Vagina (tissue), 2 donors: Measurements from ENCODE around the gene KRT26. TPM values are rescaled to one million over a fixed set of nuclear protein-coding genes. Genes with fewer than 3 reads are reported as not detected.

Experiments used
- DNase-seq, 2 donors: peaks; one replicate each; pipeline ENCODE4 v3.0.0-alpha.2; 2017; ENCODE audit errors: extremely low spot score in 2 of 2
- H3K27ac ChIP-seq: fragments of 200-600 bp; sonication (generic); one replicate; pipeline ENCODE4 v1.5.1; 2019
- H3K27me3 ChIP-seq: fragments of 200-600 bp; sonication (generic); one replicate; pipeline ENCODE4 v1.5.1; 2019
- H3K36me3 ChIP-seq, 2 donors: fragments of 200-600 bp; sonication (generic); one replicate each; pipeline ENCODE4 v1.5.1; 2017 to 2019
- H3K4me1 ChIP-seq: fragments of 200-600 bp; sonication (generic); one replicate; pipeline ENCODE4 v1.5.1; 2019
- H3K4me3 ChIP-seq, 2 donors: fragments of 200-600 bp; sonication (generic); 1 replicate in 1 of 2; 2 replicates in 1 of 2; pipeline ENCODE4 v1.5.1; 2016 to 2019
- H3K9me3 ChIP-seq: fragments of 200-600 bp; sonication (generic); one replicate; pipeline ENCODE4 v1.5.1; 2019
- POLR2A ChIP-seq, 2 donors: fragments of 450-650 bp; IDR thresholded peaks; one replicate each; pipeline ENCODE4 v1.6.1; 2017; ENCODE audit warnings: antibody characterized with exemption in 2 of 2, mild to moderate bottlenecking in 2 of 2, moderate library complexity in 2 of 2
- POLR2AphosphoS5 ChIP-seq, 2 donors: sonication (generic); formaldehyde crosslinking; IDR thresholded peaks; one replicate each; pipeline ENCODE4 v1.9.0; 2017; ENCODE audit warnings: antibody characterized with exemption in 2 of 2, mild to moderate bottlenecking in 2 of 2, low read depth in 1 of 2; ENCODE audit not compliant: insufficient read depth in 1 of 2
- intact Hi-C: fragments of 100-400 bp; cut with DNase I; formaldehyde crosslinking; loops from one replicate; pipeline ENCODE4 v1.15.1; 2023
- total RNA-seq: library from RNA; depleted of rRNA; stranded (reverse); fragments of >200 nt; gene quantifications from one replicate; pipeline ENCODE4 v1.2.3, GENCODE V29; 2016
- TF ChIP-seq, protein P1 (sequence below), 3 experiments: fragments of 450-650 bp in 2 of 3; fragments of 200-600 bp in 1 of 3; sonication (generic) in 1 of 3; IDR thresholded peaks; one replicate each; pipeline ENCODE4 v1.5.1; 2017 to 2019; ENCODE audit warnings: antibody characterized with exemption in 3 of 3, mild to moderate bottlenecking in 2 of 3, moderate library complexity in 2 of 3

The KRT26 gene
- total RNA-seq, 1 donor from 2014 or later: not detected

DNA sequence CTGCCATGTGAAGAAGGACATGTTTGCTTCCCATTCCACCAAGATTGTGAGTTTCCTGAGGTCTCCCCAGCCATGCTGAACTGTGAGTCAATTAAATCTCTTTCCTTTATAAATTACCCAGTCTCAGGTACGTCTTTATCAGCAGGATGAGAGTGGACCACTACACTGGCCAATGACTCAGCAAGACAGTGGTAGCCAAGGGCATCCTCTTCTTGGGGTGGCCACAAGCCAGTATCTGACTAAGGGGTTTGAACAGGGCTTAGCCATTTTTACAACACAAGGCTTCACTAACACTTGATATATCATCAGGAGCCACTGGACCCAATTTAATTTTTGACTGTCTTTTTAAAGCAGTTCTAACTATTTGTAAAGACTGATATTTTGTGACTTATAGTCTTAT, 47.3 kb downstream of the KRT26 start:
- DNase-seq: no peak
- H3K27me3 ChIP-seq: no peaks in the 10 kb centered on the region
- no peaks in the 10 kb centered on the region for H3K36me3 ChIP-seq
- no peaks in the 10 kb centered on the region for H3K4me1 ChIP-seq
- intact Hi-C loops: no loop called here
- TF ChIP-seq POLR2AphosphoS5 (IDR thresholded peaks at IDR 0.05; ENCODE audit: insufficient read depth in 1 of 2, low read depth in 1 of 2) (no peak), POLR2A (IDR thresholded peaks at IDR 0.05) (no peak)
- TF ChIP-seq, protein P1, sequence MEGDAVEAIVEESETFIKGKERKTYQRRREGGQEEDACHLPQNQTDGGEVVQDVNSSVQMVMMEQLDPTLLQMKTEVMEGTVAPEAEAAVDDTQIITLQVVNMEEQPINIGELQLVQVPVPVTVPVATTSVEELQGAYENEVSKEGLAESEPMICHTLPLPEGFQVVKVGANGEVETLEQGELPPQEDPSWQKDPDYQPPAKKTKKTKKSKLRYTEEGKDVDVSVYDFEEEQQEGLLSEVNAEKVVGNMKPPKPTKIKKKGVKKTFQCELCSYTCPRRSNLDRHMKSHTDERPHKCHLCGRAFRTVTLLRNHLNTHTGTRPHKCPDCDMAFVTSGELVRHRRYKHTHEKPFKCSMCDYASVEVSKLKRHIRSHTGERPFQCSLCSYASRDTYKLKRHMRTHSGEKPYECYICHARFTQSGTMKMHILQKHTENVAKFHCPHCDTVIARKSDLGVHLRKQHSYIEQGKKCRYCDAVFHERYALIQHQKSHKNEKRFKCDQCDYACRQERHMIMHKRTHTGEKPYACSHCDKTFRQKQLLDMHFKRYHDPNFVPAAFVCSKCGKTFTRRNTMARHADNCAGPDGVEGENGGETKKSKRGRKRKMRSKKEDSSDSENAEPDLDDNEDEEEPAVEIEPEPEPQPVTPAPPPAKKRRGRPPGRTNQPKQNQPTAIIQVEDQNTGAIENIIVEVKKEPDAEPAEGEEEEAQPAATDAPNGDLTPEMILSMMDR (IDR thresholded peaks at IDR 0.05): no peak
- no peak overlapping the region for H3K27ac ChIP-seq
- no peak overlapping the region for H3K4me3 ChIP-seq
- H3K9me3 ChIP-seq: no peaks in the 10 kb centered on the region

DNA sequence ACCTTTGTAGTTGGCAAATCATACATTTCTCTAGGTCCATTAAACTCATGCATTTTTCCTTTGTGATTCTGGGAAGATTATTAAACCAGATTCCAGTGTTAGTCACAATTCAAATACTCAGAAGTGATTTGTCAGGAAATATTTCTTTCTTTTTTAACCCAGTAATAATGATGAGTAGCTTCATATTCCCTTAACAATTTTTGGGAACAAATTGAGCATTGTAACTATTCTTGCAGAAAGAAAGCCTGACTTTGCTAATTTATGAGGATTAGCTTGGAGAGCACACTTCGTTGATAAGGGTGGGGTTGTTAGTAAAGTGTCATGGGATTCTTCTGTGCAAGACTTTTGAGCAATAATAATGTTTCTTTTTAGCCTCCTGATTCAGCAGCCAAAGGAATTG, 49.8 kb downstream of the KRT26 start:
- TF ChIP-seq, protein P1 (IDR thresholded peaks at IDR 0.05): no peak
- TF ChIP-seq POLR2A (IDR thresholded peaks at IDR 0.05) (no peak), POLR2AphosphoS5 (IDR thresholded peaks at IDR 0.05; ENCODE audit: insufficient read depth in 1 of 2, low read depth in 1 of 2) (no peak)

DNA sequence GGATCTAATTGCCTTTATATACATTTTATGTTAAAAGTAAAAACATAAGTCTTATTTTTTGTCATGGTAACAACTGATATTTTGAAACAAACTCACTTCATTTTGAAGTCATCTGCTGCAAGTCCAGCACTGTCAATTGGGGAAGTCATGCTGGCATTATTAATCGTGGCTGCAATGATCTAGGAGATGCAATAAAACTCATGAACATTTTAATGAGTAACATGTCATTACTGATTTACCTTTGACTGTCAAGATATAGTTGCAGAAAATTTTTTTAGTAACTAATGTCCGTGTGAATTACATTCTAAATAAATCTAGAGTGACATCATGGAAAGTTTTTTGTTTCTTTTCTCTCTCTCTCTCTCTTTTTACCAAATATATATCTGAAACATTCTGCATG, 51.1 kb downstream of the KRT26 start:
- Histone ChIP-seq H3K4me3 (no peak overlapping the region), H3K36me3 (no peaks in the 10 kb centered on the region), H3K9me3 (no peaks in the 10 kb centered on the region), H3K27ac (no peak overlapping the region), H3K4me1 (peaks cover 6% of the 10 kb centered on the region), H3K27me3 (no peaks in the 10 kb centered on the region)
- TF ChIP-seq POLR2A (IDR thresholded peaks at IDR 0.05) (no peak), POLR2AphosphoS5 (IDR thresholded peaks at IDR 0.05; ENCODE audit: insufficient read depth in 1 of 2, low read depth in 1 of 2) (no peak)
- TF ChIP-seq, protein P1 (IDR thresholded peaks at IDR 0.05): no peak
- no peak for DNase-seq
- intact Hi-C loops: no loop called here

More for the DNA sequence above, 49.8 kb downstream of the KRT26 start:
- Histone ChIP-seq H3K27ac (peak overlapping the region; percentile 61), H3K27me3 (no peaks in the 10 kb centered on the region), H3K4me3 (no peak overlapping the region), H3K4me1 (peaks cover 6% of the 10 kb centered on the region), H3K36me3 (no peaks in the 10 kb centered on the region), H3K9me3 (no peaks in the 10 kb centered on the region)
- intact Hi-C loops: no loop called here
- no peak for DNase-seq

DNA sequence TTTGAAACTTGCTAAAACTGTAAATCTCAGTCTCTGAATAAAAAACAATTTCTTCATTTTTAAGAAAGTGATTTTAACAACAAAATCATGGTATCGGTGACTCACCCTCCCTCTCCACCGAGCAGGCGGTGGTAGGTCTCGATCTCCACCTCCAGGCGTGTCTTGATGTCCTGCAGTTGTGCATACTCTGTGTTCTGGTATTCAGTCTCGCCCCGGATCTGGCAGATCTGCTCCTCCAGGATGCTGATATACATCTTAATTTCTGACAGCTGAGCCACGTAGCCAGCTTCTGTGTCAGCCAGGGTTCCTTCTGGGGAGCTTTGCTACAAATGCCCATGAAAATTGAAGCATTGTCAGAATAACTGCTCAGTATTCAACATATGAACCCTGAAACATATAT, 53.1 kb downstream of the KRT26 start:
- H3K4me1 ChIP-seq: peaks cover 6% of the 10 kb centered on the region
- H3K4me3 ChIP-seq: no peak overlapping the region
- intact Hi-C loops: no loop called here
- H3K36me3 ChIP-seq: no peaks in the 10 kb centered on the region
- H3K27ac ChIP-seq: no peak overlapping the region
- H3K9me3 ChIP-seq: no peaks in the 10 kb centered on the region
- H3K27me3 ChIP-seq: no peaks in the 10 kb centered on the region
- no peak for TF ChIP-seq POLR2A (IDR thresholded peaks at IDR 0.05)
- no peak for DNase-seq

DNA sequence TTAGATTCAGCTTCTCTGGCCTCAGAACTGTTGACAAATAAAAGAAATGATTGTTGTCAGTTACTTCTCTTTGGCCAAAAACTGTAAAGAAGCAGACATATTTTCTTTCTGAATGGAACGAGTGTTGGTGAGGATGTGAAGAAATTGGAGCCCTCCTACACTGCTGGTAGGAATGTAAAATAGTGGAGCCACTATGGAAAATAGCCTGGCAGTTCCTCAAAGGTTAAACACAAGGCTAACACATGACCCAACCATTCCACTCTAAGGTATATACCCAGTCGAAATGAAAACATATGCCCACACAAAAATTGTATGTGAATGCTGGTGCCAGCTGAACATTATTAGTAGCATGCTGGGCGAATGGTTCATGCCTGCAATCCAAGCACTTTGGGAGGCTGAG, 54.2 kb downstream of the KRT26 start:
- Histone ChIP-seq H3K4me1 (peaks cover 6% of the 10 kb centered on the region), H3K27ac (no peak overlapping the region), H3K27me3 (no peaks in the 10 kb centered on the region), H3K4me3 (no peak overlapping the region), H3K36me3 (no peaks in the 10 kb centered on the region), H3K9me3 (no peaks in the 10 kb centered on the region)
- intact Hi-C loops: no loop called here
- no peak for DNase-seq
- no peak for TF ChIP-seq POLR2A (IDR thresholded peaks at IDR 0.05)
- TF ChIP-seq, protein P1 (IDR thresholded peaks at IDR 0.05): no peak
- no peak for TF ChIP-seq POLR2AphosphoS5 (IDR thresholded peaks at IDR 0.05; ENCODE audit: insufficient read depth in 1 of 2, low read depth in 1 of 2)

Other genes starting within 250 kb of the KRT26 start
- gene CCR7, start 206.7 kb downstream of the KRT26 start, total RNA-seq: not detected
- gene SMARCE1, start 124.4 kb downstream of the KRT26 start, total RNA-seq: 96.3 TPM
- gene KRT222, start 107.0 kb downstream of the KRT26 start, total RNA-seq: not detected
- gene KRT24, start 68.4 kb downstream of the KRT26 start, total RNA-seq: 1.5 TPM
- not detected for gene KRT25, start 16.9 kb downstream of the KRT26 start, total RNA-seq
- not detected for gene KRT27, start 10.3 kb upstream of the KRT26 start, total RNA-seq
- not detected for gene KRT28, start 27.8 kb upstream of the KRT26 start, total RNA-seq
- 919 TPM for gene KRT10, start 50.4 kb upstream of the KRT26 start, total RNA-seq
- not detected for gene KRT12, start 95.0 kb upstream of the KRT26 start, total RNA-seq
- gene KRT20, start 113.0 kb upstream of the KRT26 start, total RNA-seq: not detected
- 0.98 TPM for gene KRT23, start 165.4 kb upstream of the KRT26 start, total RNA-seq
- gene KRT39, start 194.7 kb upstream of the KRT26 start, total RNA-seq: not detected
- not detected for gene KRT40, start 212.1 kb upstream of the KRT26 start, total RNA-seq
- gene KRTAP3-3, start 222.0 kb upstream of the KRT26 start, total RNA-seq: not detected
- not detected for gene KRTAP3-2, start 227.7 kb upstream of the KRT26 start, total RNA-seq
- not detected for gene KRTAP3-1, start 236.9 kb upstream of the KRT26 start, total RNA-seq